Measurements from ENCODE around the gene ETFRF1.

DNA sequence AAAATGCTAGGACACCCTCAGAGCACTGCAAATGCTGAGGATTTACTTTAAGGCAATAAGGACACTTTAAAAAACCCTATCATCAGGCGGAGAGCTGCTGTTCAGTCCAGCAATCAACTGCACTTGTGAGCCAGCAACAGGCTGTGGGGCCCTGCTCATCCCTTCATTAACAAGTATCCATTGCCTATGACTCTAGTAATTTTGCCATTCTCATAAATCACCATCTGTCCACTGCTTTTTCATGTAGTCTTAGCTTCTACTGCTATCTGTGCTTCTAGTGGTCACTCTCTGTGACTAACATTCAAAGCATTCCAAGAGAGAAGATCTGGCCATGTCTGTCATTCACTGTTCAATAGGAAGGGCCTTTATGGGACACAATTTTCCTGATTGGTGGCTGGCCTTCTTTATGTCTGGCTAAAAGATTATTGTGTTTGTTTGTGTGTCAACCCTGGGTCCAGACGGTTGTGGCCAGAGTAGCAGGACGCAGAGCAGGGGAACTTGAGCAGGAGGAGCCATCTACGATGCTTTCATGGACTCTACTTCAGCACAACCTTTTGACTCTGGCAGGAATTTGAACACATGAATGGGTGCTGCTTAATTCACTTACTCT lies 59.3 kb downstream of the ETFRF1 start:
- TF ChIP-seq, protein P1, sequence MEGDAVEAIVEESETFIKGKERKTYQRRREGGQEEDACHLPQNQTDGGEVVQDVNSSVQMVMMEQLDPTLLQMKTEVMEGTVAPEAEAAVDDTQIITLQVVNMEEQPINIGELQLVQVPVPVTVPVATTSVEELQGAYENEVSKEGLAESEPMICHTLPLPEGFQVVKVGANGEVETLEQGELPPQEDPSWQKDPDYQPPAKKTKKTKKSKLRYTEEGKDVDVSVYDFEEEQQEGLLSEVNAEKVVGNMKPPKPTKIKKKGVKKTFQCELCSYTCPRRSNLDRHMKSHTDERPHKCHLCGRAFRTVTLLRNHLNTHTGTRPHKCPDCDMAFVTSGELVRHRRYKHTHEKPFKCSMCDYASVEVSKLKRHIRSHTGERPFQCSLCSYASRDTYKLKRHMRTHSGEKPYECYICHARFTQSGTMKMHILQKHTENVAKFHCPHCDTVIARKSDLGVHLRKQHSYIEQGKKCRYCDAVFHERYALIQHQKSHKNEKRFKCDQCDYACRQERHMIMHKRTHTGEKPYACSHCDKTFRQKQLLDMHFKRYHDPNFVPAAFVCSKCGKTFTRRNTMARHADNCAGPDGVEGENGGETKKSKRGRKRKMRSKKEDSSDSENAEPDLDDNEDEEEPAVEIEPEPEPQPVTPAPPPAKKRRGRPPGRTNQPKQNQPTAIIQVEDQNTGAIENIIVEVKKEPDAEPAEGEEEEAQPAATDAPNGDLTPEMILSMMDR (IDR thresholded peaks at IDR 0.05; ENCODE audit: low read length): no peak
- no peak for TF ChIP-seq EZH2 (IDR thresholded peaks at IDR 0.05; ENCODE audit: borderline replicate concordance, low read length)
